CD14-positive monocyte (primary cell): ENCODE results near the gene TTC9B. TPM values are rescaled to one million over a fixed set of nuclear protein-coding genes. Genes with fewer than 3 reads are reported as not detected.

Experiments
- DNase-seq, 3 donors: peaks; one replicate each; pipeline ENCODE4 v3.0.0-alpha.2; 2011 to 2022
- H2AFZ ChIP-seq: 2 replicates; pipeline ENCODE4 v1.6.0; 2012; ENCODE audit warnings: mild to moderate bottlenecking, low read depth, low read length, inconsistent platforms; ENCODE audit not compliant: insufficient read depth, poor library complexity, severe bottlenecking
- H3K27ac ChIP-seq, 2 donors: 1 replicate in 1 of 2; 2 replicates in 1 of 2; pipeline ENCODE4 v1.5.1; 2012 to 2013; ENCODE audit warnings: low read length in 2 of 2, control low read depth in 1 of 2, inconsistent platforms in 1 of 2, low read depth in 1 of 2, mild to moderate bottlenecking in 1 of 2
- H3K27me3 ChIP-seq, 2 donors: one replicate each; pipeline versions ENCODE4 v1.6.0 to v1.6.1; 2011 to 2013; ENCODE audit warnings: low read length in 2 of 2; ENCODE audit not compliant: control insufficient read depth in 2 of 2, insufficient read depth in 2 of 2
- H3K36me3 ChIP-seq, 2 donors: replicated peaks in 1 of 2; 1 replicate in 1 of 2; 2 replicates in 1 of 2; pipeline versions ENCODE4 v1.5.1 to v1.6.1; 2012 to 2013; ENCODE audit warnings: low read length in 2 of 2, control low read depth in 1 of 2, inconsistent platforms in 1 of 2, mild to moderate bottlenecking in 1 of 2; ENCODE audit not compliant: insufficient read depth in 2 of 2, control insufficient read depth in 1 of 2
- H3K4me1 ChIP-seq, 2 donors: 1 replicate in 1 of 2; 2 replicates in 1 of 2; pipeline versions ENCODE4 v1.5.1 to v1.6.1; 2012 to 2013; ENCODE audit warnings: low read length in 2 of 2, control low read depth in 1 of 2, inconsistent platforms in 1 of 2, mild to moderate bottlenecking in 1 of 2, moderate library complexity in 1 of 2; ENCODE audit not compliant: insufficient read depth in 2 of 2, control insufficient read depth in 1 of 2
- H3K4me2 ChIP-seq: replicated peaks from 2 replicates; pipeline ENCODE3; 2012; ENCODE audit warnings: low read length, moderate library complexity, mild to moderate bottlenecking; ENCODE audit not compliant: poor library complexity, severe bottlenecking; ENCODE audit errors: extremely low read depth
- H3K4me3 ChIP-seq, 3 experiments: fragments of 200-600 bp in 1 of 3; sonication (generic) in 1 of 3; replicated peaks in 1 of 3; 1 replicate in 2 of 3; 2 replicates in 1 of 3; pipeline ENCODE4 v1.5.1; 2011 to 2013; ENCODE audit warnings: low read length in 3 of 3, mild to moderate bottlenecking in 3 of 3, control low read depth in 2 of 3, low read depth in 2 of 3, inconsistent platforms in 1 of 3, moderate library complexity in 1 of 3
- H3K79me2 ChIP-seq: 2 replicates; pipeline ENCODE4 v1.6.0; 2012; ENCODE audit warnings: mild to moderate bottlenecking, control low read depth, inconsistent platforms, low read length, moderate library complexity; ENCODE audit not compliant: insufficient read depth
- H3K9ac ChIP-seq: 2 replicates; pipeline ENCODE4 v1.6.0; 2017; ENCODE audit warnings: low read length, mild to moderate bottlenecking; ENCODE audit not compliant: insufficient read depth, poor library complexity, severe bottlenecking
- H3K9me3 ChIP-seq, 2 donors: replicated peaks in 1 of 2; 1 replicate in 1 of 2; 2 replicates in 1 of 2; pipeline versions ENCODE4 v1.5.1 to v1.6.1; 2012 to 2013; ENCODE audit warnings: low read length in 2 of 2, control low read depth in 1 of 2; ENCODE audit not compliant: control insufficient read depth in 1 of 2, insufficient read depth in 1 of 2
- H4K20me1 ChIP-seq: 2 replicates; pipeline ENCODE4 v1.6.0; 2012; ENCODE audit warnings: mild to moderate bottlenecking, low read length, control low read depth, moderate library complexity; ENCODE audit not compliant: insufficient read depth
- H3K27ac Mint-ChIP-seq, 7 donors: one replicate each; pipeline ENCODE4 v1.8.0; 2020; ENCODE audit warnings: mild to moderate bottlenecking in 7 of 7, mixed read lengths in 7 of 7, moderate library complexity in 6 of 7, inconsistent platforms in 2 of 7
- H3K27me3 Mint-ChIP-seq, 3 donors: one replicate each; pipeline ENCODE4 v1.8.0; 2021 to 2022; ENCODE audit warnings: low read depth in 3 of 3, mild to moderate bottlenecking in 3 of 3, mixed read lengths in 3 of 3, moderate library complexity in 3 of 3, inconsistent platforms in 1 of 3
- H3K36me3 Mint-ChIP-seq, 2 donors: one replicate each; pipeline ENCODE4 v1.8.0; 2020; ENCODE audit warnings: mixed read lengths in 2 of 2, inconsistent platforms in 1 of 2, mild to moderate bottlenecking in 1 of 2
- H3K4me1 Mint-ChIP-seq: one replicate; pipeline ENCODE4 v1.8.0; 2020; ENCODE audit warnings: mild to moderate bottlenecking, mixed read lengths
- H3K4me3 Mint-ChIP-seq, 2 donors: one replicate each; pipeline ENCODE4 v1.8.0; 2020; ENCODE audit warnings: mild to moderate bottlenecking in 2 of 2, mixed read lengths in 2 of 2, moderate library complexity in 1 of 2
- H3K9me3 Mint-ChIP-seq, 7 donors: one replicate each; pipeline ENCODE4 v1.8.0; 2020 to 2022; ENCODE audit warnings: mixed read lengths in 7 of 7, mild to moderate bottlenecking in 6 of 7, moderate library complexity in 6 of 7, inconsistent platforms in 2 of 7
- WGBS: methylation state at CpG from one replicate; pipeline ENCODE4 v1.1.5; 2013; ENCODE audit warnings: missing lambda C conversion rate; ENCODE audit not compliant: insufficient coverage; 5-methylcytosine and 5-hydroxymethylcytosine counted together
- intact Hi-C, 2 donors: fragments of 100-400 bp; cut with micrococcal nuclease; formaldehyde crosslinking; loops; one replicate each; pipeline versions ENCODE4 v1.15.0 to v1.15.1; 2023
- polyA plus RNA-seq, 3 donors: library from polyadenylated mRNA; depleted of rRNA in 1 of 3; unstranded in 2 of 3; stranded (reverse) in 1 of 3; fragments of 300-500 nt in 2 of 3; fragments of >200 nt in 1 of 3; fragmentation: Illumina TruSeq in 2 of 3; gene quantifications; 1 replicate in 2 of 3; 2 replicates in 1 of 3; pipeline ENCODE4 v1.2.3, GENCODE V29; 2012 to 2021
- TF ChIP-seq, protein P1 (sequence below): fragments of 200-600 bp; IDR thresholded peaks from one replicate; pipeline ENCODE4 v1.8.0; 2022; ENCODE audit warnings: antibody characterized with exemption, mild to moderate bottlenecking

Gene TTC9B
- polyA plus RNA-seq, 3 donors: not detected

DNA sequence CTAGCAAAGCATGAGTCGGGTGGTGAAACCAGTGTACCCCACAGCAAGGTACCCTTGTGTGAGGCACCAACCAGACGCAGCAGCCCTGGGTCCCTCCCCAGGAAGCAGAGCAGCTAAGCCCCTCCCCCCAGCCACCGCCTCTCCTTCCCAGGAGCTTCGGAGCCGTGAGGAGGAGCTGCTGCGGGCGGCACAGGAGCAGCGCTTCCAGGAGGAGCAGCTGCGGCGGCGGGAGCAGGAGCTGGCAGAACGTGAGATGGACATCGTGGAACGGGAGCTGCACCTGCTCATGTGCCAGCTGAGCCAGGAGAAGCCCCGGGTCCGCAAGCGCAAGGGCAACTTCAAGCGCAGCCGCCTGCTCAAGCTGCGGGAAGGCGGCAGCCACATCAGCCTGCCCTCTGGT is 12.4 kb downstream of the TTC9B start:
- H3K9ac ChIP-seq: no peak overlapping the region
- H3K27ac ChIP-seq: no peak overlapping the region
- intact Hi-C loops: no loop called here
- H3K79me2 ChIP-seq: no peaks in the 10 kb centered on the region
- WGBS: 98% methylated on average over 20 of the region's 21 CpGs
- Mint-ChIP-seq H3K4me3 (no peak overlapping the region), H3K9me3 (no peaks in the 10 kb centered on the region), H3K4me1 (no peaks in the 10 kb centered on the region), H3K27ac (no peak overlapping the region), H3K27me3 (no peaks in the 10 kb centered on the region), H3K36me3 (peaks cover 41 to 50% of the 10 kb centered on the region in 2 donors)
- H3K27me3 ChIP-seq: no peaks in the 10 kb centered on the region
- H3K9me3 ChIP-seq: no peaks in the 10 kb centered on the region
- no peak for DNase-seq
- H3K4me2 ChIP-seq: no peak overlapping the region
- no peak overlapping the region for H3K4me3 ChIP-seq
- TF ChIP-seq, protein P1, sequence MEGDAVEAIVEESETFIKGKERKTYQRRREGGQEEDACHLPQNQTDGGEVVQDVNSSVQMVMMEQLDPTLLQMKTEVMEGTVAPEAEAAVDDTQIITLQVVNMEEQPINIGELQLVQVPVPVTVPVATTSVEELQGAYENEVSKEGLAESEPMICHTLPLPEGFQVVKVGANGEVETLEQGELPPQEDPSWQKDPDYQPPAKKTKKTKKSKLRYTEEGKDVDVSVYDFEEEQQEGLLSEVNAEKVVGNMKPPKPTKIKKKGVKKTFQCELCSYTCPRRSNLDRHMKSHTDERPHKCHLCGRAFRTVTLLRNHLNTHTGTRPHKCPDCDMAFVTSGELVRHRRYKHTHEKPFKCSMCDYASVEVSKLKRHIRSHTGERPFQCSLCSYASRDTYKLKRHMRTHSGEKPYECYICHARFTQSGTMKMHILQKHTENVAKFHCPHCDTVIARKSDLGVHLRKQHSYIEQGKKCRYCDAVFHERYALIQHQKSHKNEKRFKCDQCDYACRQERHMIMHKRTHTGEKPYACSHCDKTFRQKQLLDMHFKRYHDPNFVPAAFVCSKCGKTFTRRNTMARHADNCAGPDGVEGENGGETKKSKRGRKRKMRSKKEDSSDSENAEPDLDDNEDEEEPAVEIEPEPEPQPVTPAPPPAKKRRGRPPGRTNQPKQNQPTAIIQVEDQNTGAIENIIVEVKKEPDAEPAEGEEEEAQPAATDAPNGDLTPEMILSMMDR: no peak
- no peaks in the 10 kb centered on the region for H3K4me1 ChIP-seq
- no peaks in the 10 kb centered on the region for H4K20me1 ChIP-seq
- H2AFZ ChIP-seq: no peak overlapping the region
- peaks cover 7 to 23% of the 10 kb centered on the region in 2 donors for H3K36me3 ChIP-seq

DNA sequence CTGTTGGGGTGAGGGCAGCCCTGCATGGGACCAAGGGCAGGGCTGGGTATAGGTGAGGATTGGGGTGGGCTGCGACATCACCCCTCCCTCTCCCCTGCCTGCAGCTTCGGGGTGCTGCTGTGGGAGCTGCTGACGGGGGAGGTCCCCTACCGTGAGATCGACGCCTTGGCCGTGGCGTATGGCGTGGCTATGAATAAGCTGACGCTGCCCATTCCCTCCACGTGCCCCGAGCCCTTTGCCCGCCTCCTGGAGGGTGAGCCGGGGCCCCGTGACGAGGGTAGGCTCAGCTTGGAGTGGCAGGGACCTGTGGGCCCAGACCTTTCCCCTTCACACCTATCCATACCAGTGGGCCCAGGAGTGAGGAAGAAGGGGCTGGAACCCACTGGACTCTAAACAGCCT is 13.8 kb downstream of the TTC9B start:
- intact Hi-C loops: no loop called here
- TF ChIP-seq, protein P1: no peak
- H3K4me1 Mint-ChIP-seq: no peaks in the 10 kb centered on the region

More for the DNA sequence above, 13.8 kb downstream of the TTC9B start:
- no peak for DNase-seq
- no peaks in the 10 kb centered on the region for H3K4me1 ChIP-seq
- no peak overlapping the region for H3K27ac Mint-ChIP-seq
- H3K4me3 Mint-ChIP-seq: no peak overlapping the region
- H3K9ac ChIP-seq: no peak overlapping the region
- no peaks in the 10 kb centered on the region for H3K9me3 Mint-ChIP-seq
- H3K27me3 ChIP-seq: no peaks in the 10 kb centered on the region
- H3K79me2 ChIP-seq: no peaks in the 10 kb centered on the region
- no peak overlapping the region for H2AFZ ChIP-seq
- H3K4me3 ChIP-seq: no peak overlapping the region
- H3K27me3 Mint-ChIP-seq: no peaks in the 10 kb centered on the region
- no peaks in the 10 kb centered on the region for H4K20me1 ChIP-seq
- H3K27ac ChIP-seq: no peak overlapping the region
- peaks cover 32 to 37% of the 10 kb centered on the region in 2 donors for H3K36me3 Mint-ChIP-seq
- peaks cover 7 to 14% of the 10 kb centered on the region in 2 donors for H3K36me3 ChIP-seq
- 98% methylated on average over 6 of the region's 16 CpGs for WGBS
- H3K9me3 ChIP-seq: no peaks in the 10 kb centered on the region
- H3K4me2 ChIP-seq: no peak overlapping the region
